ENCODE results near the gene LDB3.
"Not testable (repeated sequence)": the region's sequence is repeated elsewhere in the genome, so short reads cannot be mapped to it uniquely, and the experiment has no call there.

LDB3 gene

GRCh38 chr10:86668297-86669165, at the start of gene LDB3:
LDB3 (plus strand) TSS chr10:86668511; CDS start chr10:86668692, 181 bp downstream.
- in situ Hi-C loops (cut with MboI; ENCODE audit: low sequenced_read_pairs): no loop called here

- in situ Hi-C loops (cut with MboI; ENCODE audit: low sequenced_read_pairs): no loop called here
These were observed 40.0 kb upstream of the LDB3 start for GRCh38 chr10:86628311-86628710.

GRCh38 chr10:86630079-86630478, 38.2 kb upstream of the LDB3 start:
- in situ Hi-C loops (cut with MboI; ENCODE audit: low sequenced_read_pairs): no loop called here

- in situ Hi-C loops (cut with MboI; ENCODE audit: low sequenced_read_pairs): no loop called here
These were observed 36.1 kb upstream of the LDB3 start for GRCh38 chr10:86632009-86632800.

GRCh38 chr10:86632951-86633350, 35.4 kb upstream of the LDB3 start:
- in situ Hi-C loops (cut with MboI; ENCODE audit: low sequenced_read_pairs): no loop called here

GRCh38 chr10:86635402-86635801, 32.9 kb upstream of the LDB3 start:
- in situ Hi-C loops (cut with MboI; ENCODE audit: low sequenced_read_pairs): no loop called here

- in situ Hi-C loops (cut with MboI; ENCODE audit: low sequenced_read_pairs): no loop called here
These were observed 32.0 kb upstream of the LDB3 start for GRCh38 chr10:86636311-86636710.

- in situ Hi-C loops (cut with MboI; ENCODE audit: low sequenced_read_pairs): no loop called here
These were observed 26.3 kb upstream of the LDB3 start for GRCh38 chr10:86642021-86642420.

GRCh38 chr10:86642499-86642898, 25.8 kb upstream of the LDB3 start:
- in situ Hi-C loops (cut with MboI; ENCODE audit: low sequenced_read_pairs): no loop called here

GRCh38 chr10:86644152-86644793, 24.0 kb upstream of the LDB3 start:
- in situ Hi-C loops (cut with MboI; ENCODE audit: low sequenced_read_pairs): no loop called here

GRCh38 chr10:86644794-86645445, 23.4 kb upstream of the LDB3 start:
- in situ Hi-C loops (cut with MboI; ENCODE audit: low sequenced_read_pairs): no loop called here

- in situ Hi-C loops (cut with MboI; ENCODE audit: low sequenced_read_pairs): not testable (repeated sequence)
These were observed 22.6 kb upstream of the LDB3 start for GRCh38 chr10:86645621-86646165.

GRCh38 chr10:86646532-86646931, 21.8 kb upstream of the LDB3 start:
- in situ Hi-C loops (cut with MboI; ENCODE audit: low sequenced_read_pairs): no loop called here

- in situ Hi-C loops (cut with MboI; ENCODE audit: low sequenced_read_pairs): no loop called here
These were observed 21.4 kb upstream of the LDB3 start for GRCh38 chr10:86646933-86647332.

- in situ Hi-C loops (cut with MboI; ENCODE audit: low sequenced_read_pairs): no loop called here
These were observed 20.3 kb upstream of the LDB3 start for GRCh38 chr10:86647773-86648703.

GRCh38 chr10:86648704-86649427, 19.4 kb upstream of the LDB3 start:
- in situ Hi-C loops (cut with MboI; ENCODE audit: low sequenced_read_pairs): no loop called here

GRCh38 chr10:86649471-86650150, 18.7 kb upstream of the LDB3 start:
- in situ Hi-C loops (cut with MboI; ENCODE audit: low sequenced_read_pairs): no loop called here

GRCh38 chr10:86650151-86650550, 18.2 kb upstream of the LDB3 start:
- in situ Hi-C loops (cut with MboI; ENCODE audit: low sequenced_read_pairs): no loop called here

Measured in HL-60/S4 treated with retinoic acid at 250 ng/mL for 4 days and 3 days (cell line).